PC-9 (cell line): ENCODE results near the gene TBX5. TPM values are rescaled to one million over a fixed set of nuclear protein-coding genes. Genes with fewer than 3 reads are reported as not detected.

Source experiments
- BruUV-seq: library from RNA; stranded (reverse); fragments of 400-500 nt; replicated peaks from 2 replicates; lab custom pipeline; 2021; lab: Mats Ljungman, UMichigan
- CTCF ChIA-PET: fragments of 300-600 bp; sonication (Branson Sonifier 250); formaldehyde crosslinking; loops from one replicate; lab custom pipeline; 2022; ENCODE audit warnings: antibody characterized with exemption; lab: Charles Lee
- POLR2A ChIA-PET: fragments of 300-600 bp; sonication (Branson Sonifier 250); formaldehyde crosslinking; loops from one replicate; lab custom pipeline; 2022; ENCODE audit warnings: antibody characterized with exemption; ENCODE audit not compliant: unreplicated experiment; lab: Charles Lee
- DNase-seq, 2 experiments: peaks; one replicate each; pipeline versions ENCODE4 v3.0.0 to v3.0.0-alpha.2; 2015 to 2022; ENCODE audit warnings: mixed read lengths in 1 of 2
- H2AFZ ChIP-seq: fragments of 200-600 bp; sonication (generic); 2 replicates; pipeline ENCODE4 v1.8.1; 2017; ENCODE audit warnings: antibody characterized with exemption
- H3F3A ChIP-seq: fragments of 200-600 bp; sonication (generic); 2 replicates; pipeline ENCODE4 v1.8.1; 2017; ENCODE audit warnings: antibody characterized with exemption, mild to moderate bottlenecking, low read depth; ENCODE audit not compliant: insufficient read depth
- H3K27ac ChIP-seq: fragments of 200-600 bp; sonication (generic); 2 replicates; pipeline ENCODE4 v1.6.1; 2016; ENCODE audit warnings: mixed run types
- H3K27me3 ChIP-seq: fragments of 200-600 bp; sonication (generic); 2 replicates; pipeline ENCODE4 v1.6.1; 2016; ENCODE audit warnings: low read depth, mixed run types; ENCODE audit not compliant: insufficient read depth
- H3K36me3 ChIP-seq: fragments of 200-600 bp; sonication (generic); 2 replicates; pipeline ENCODE4 v1.6.1; 2016; ENCODE audit warnings: low read depth, mixed run types
- H3K4me1 ChIP-seq: fragments of 200-600 bp; sonication (generic); replicated peaks from 2 replicates; pipeline ENCODE4 v1.6.1; 2016; ENCODE audit warnings: mixed run types; ENCODE audit not compliant: insufficient read depth
- H3K4me2 ChIP-seq: fragments of 200-600 bp; sonication (generic); 2 replicates; pipeline ENCODE4 v1.6.1; 2017; ENCODE audit warnings: mixed run types
- H3K4me3 ChIP-seq: fragments of 200-600 bp; sonication (generic); 2 replicates; pipeline ENCODE4 v1.6.1; 2016; ENCODE audit warnings: mixed run types
- H3K79me2 ChIP-seq: fragments of 200-600 bp; sonication (generic); 2 replicates; pipeline ENCODE4 v1.6.1; 2017; ENCODE audit warnings: low read depth, mixed run types
- H3K9me2 ChIP-seq: fragments of 200-600 bp; sonication (generic); 2 replicates; pipeline ENCODE4 v1.8.1; 2017; ENCODE audit warnings: mild to moderate bottlenecking; ENCODE audit not compliant: insufficient read depth
- H3K9me3 ChIP-seq: fragments of 200-600 bp; sonication (generic); 2 replicates; pipeline ENCODE4 v1.8.1; 2016; ENCODE audit warnings: low read depth; ENCODE audit not compliant: insufficient read depth
- H4K20me1 ChIP-seq: fragments of 200-600 bp; sonication (generic); 2 replicates; pipeline ENCODE4 v1.8.1; 2017; ENCODE audit not compliant: insufficient read depth
- EZH2 ChIP-seq: fragments of 200-600 bp; sonication (generic); IDR thresholded peaks from 2 replicates; pipeline ENCODE4 v1.8.0; 2017; ENCODE audit warnings: antibody characterized with exemption, low read depth
- intact Hi-C: fragments of 100-400 bp; cut with micrococcal nuclease; formaldehyde crosslinking; loops from one replicate; pipeline ENCODE4 v1.10.0; 2022; ENCODE audit not compliant: unreplicated experiment
- total RNA-seq: library from RNA; stranded (reverse); gene quantifications from 2 replicates; pipeline ENCODE4 v1.2.3, GENCODE V29; 2021
- TF ChIP-seq, protein P1 (sequence below): fragments of 200-600 bp; sonication (generic); conservative IDR thresholded peaks from 2 replicates; pipeline ENCODE4 v1.6.1; 2017; ENCODE audit warnings: mixed run types, antibody characterized with exemption, mild to moderate bottlenecking, moderate library complexity

The TBX5 gene
- total RNA-seq, 1 experiment from 2014 or later, result not detected

DNA sequence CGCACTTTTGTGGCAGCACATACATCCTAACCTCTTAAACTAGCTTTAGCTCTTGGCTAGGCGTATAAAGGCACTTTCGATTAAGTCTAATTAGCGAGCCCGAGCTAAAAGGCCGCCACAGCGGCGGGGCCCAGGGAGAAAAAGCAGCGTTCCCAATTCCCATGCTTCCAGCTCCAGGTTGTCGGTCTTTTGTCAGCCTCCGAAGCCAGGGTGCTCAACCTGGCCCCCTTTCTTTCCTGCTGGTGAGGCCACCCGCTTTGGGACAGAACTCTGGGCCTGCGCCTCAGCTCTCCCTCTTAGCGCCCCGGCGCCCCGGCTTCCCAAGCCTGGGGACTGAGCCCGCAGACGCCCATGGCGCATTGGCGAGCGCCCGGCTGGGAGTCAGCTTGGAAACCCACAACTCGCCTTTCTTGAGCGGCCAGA lies 33.3 kb upstream of the TBX5 start:
- H3K27me3 ChIP-seq, result peaks cover 59% of the 10 kb centered on the region
- CTCF ChIA-PET, result no interaction called here
- no peak overlapping the region for H3K4me3 ChIP-seq
- BruUV-seq, result no TSS peak
- no peaks in the 10 kb centered on the region for H3K4me1 ChIP-seq
- H3F3A ChIP-seq, result no peaks in the 10 kb centered on the region
- H3K27ac ChIP-seq, result no peak overlapping the region
- TF ChIP-seq EZH2, result no peak
- TF ChIP-seq, protein P1, sequence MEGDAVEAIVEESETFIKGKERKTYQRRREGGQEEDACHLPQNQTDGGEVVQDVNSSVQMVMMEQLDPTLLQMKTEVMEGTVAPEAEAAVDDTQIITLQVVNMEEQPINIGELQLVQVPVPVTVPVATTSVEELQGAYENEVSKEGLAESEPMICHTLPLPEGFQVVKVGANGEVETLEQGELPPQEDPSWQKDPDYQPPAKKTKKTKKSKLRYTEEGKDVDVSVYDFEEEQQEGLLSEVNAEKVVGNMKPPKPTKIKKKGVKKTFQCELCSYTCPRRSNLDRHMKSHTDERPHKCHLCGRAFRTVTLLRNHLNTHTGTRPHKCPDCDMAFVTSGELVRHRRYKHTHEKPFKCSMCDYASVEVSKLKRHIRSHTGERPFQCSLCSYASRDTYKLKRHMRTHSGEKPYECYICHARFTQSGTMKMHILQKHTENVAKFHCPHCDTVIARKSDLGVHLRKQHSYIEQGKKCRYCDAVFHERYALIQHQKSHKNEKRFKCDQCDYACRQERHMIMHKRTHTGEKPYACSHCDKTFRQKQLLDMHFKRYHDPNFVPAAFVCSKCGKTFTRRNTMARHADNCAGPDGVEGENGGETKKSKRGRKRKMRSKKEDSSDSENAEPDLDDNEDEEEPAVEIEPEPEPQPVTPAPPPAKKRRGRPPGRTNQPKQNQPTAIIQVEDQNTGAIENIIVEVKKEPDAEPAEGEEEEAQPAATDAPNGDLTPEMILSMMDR, result no peak
- no peaks in the 10 kb centered on the region for H4K20me1 ChIP-seq
- H3K4me2 ChIP-seq, result no peak overlapping the region
- no peaks in the 10 kb centered on the region for H3K9me2 ChIP-seq
- intact Hi-C loops, result no loop called here
- H3K79me2 ChIP-seq, result no peaks in the 10 kb centered on the region
- no peaks in the 10 kb centered on the region for H3K36me3 ChIP-seq
- no peak overlapping the region for H2AFZ ChIP-seq
- H3K9me3 ChIP-seq, result no peaks in the 10 kb centered on the region
- POLR2A ChIA-PET, result no interaction called here
- DNase-seq, result no peak

- POLR2A ChIA-PET, result no interaction called here
- H3K4me1 ChIP-seq, result no peaks in the 10 kb centered on the region
Measured at GRCh38 chr12:114438635-114439256, 32.8 kb upstream of the TBX5 start.

DNA sequence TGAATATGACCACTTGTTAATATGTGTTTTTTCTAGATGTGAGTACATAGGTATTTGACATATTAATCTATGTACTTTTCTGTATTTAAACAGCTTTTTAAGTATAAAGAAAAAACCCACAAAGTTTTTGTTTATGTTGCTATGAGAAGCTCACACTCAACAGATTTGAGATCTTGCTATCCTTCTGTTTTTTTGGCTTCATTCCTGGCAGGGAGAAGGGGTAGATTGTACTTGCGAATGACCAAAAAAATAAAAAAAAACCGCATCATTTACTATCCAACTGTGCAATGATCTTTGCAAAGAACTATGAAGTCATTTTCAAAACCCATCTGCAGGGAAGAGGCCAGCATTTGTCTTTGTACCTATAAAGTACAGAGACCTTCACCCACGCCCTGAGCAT lies 28.4 kb upstream of the TBX5 start:
- H3K27me3 ChIP-seq, result peaks cover 33% of the 10 kb centered on the region

More at GRCh38 chr12:114438635-114439256, 32.8 kb upstream of the TBX5 start:
- no peaks in the 10 kb centered on the region for H4K20me1 ChIP-seq
- BruUV-seq, result no TSS peak
- H2AFZ ChIP-seq, result no peak overlapping the region
- H3K9me3 ChIP-seq, result no peaks in the 10 kb centered on the region
- H3K36me3 ChIP-seq, result no peaks in the 10 kb centered on the region
- intact Hi-C loops, result no loop called here
- H3K4me2 ChIP-seq, result no peak overlapping the region
- TF ChIP-seq, protein P1, result no peak
- no peak for TF ChIP-seq EZH2
- DNase-seq, result no peak
- peaks cover 59% of the 10 kb centered on the region for H3K27me3 ChIP-seq
- H3K79me2 ChIP-seq, result no peaks in the 10 kb centered on the region
- no peak overlapping the region for H3K4me3 ChIP-seq
- CTCF ChIA-PET, result no interaction called here
- no peaks in the 10 kb centered on the region for H3K9me2 ChIP-seq
- no peak overlapping the region for H3K27ac ChIP-seq
- no peaks in the 10 kb centered on the region for H3F3A ChIP-seq

More for the DNA sequence above, 28.4 kb upstream of the TBX5 start:
- intact Hi-C loops, result no loop called here
- POLR2A ChIA-PET, result no interaction called here
- no peak for TF ChIP-seq EZH2
- TF ChIP-seq, protein P1, result no peak
- H3K4me2 ChIP-seq, result no peak overlapping the region
- H4K20me1 ChIP-seq, result no peaks in the 10 kb centered on the region
- no peaks in the 10 kb centered on the region for H3K9me2 ChIP-seq
- H3K4me3 ChIP-seq, result no peak overlapping the region
- no peak for DNase-seq
- no peaks in the 10 kb centered on the region for H3K4me1 ChIP-seq
- no peaks in the 10 kb centered on the region for H3K36me3 ChIP-seq
- BruUV-seq, result no TSS peak
- H3F3A ChIP-seq, result no peaks in the 10 kb centered on the region
- no peaks in the 10 kb centered on the region for H3K79me2 ChIP-seq
- no peak overlapping the region for H3K27ac ChIP-seq
- CTCF ChIA-PET, result no interaction called here
- H2AFZ ChIP-seq, result no peak overlapping the region
- H3K9me3 ChIP-seq, result no peaks in the 10 kb centered on the region
